OCI-LY7 (cell line): ENCODE measurements around the gene ALK.

Experiments used
- CTCF ChIP-seq: fragments of 200-600 bp; sonication (generic); conservative IDR thresholded peaks from 2 replicates; pipeline ENCODE4 v1.5.1; 2014; ENCODE audit warnings: mild to moderate bottlenecking, antibody characterized with exemption, low read length, moderate library complexity, mixed read lengths
- EZH2phosphoT487 ChIP-seq: fragments of 200-600 bp; sonication (generic); IDR thresholded peaks from 2 replicates; pipeline ENCODE4 v1.6.1; 2018; ENCODE audit warnings: low read depth, borderline replicate concordance, mild to moderate bottlenecking, mixed run types, antibody characterized with exemption, low read length, moderate library complexity, mixed read lengths

- TF ChIP-seq CTCF, result no peak
- TF ChIP-seq EZH2phosphoT487, result no peak
Measured at GRCh38 chr2:29810956-29811355, 110.4 kb downstream of the ALK start.
